Measurements from ENCODE around the gene AKT3. TPM values are rescaled to one million over a fixed set of nuclear protein-coding genes. Genes with fewer than 3 reads are reported as not detected.
A peak's percentile ranks its signal among the peaks of the same experiment; 100 is the strongest.

Gene AKT3
- total RNA-seq (13.0 and 16.9 TPM in 2 replicates), polyA plus RNA-seq (2.7 and 3.5 TPM in 2 replicates)

DNA sequence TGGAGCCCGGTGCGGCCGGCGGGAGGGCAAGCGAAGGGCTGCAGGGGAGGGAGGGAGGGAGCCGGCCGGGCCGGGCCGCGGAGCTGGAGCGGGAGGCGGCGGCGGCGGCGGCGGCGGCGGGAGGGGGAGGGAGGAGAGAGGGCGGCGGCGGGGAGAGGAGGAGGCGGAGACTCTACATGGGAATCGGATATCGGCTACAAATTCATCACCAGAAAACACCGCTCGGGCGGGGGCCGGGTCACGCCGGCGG is at the start of gene AKT3:
AKT3 (minus strand) TSS at position 42 of the 250 bp plus-strand sequence. CDS start 7,073 bp downstream, outside the sequence.
- H3K27me3 ChIP-seq, result peaks cover 39% of the 10 kb centered on the region
- H2AFZ ChIP-seq, result peak within 1 kb of the TSS; percentile 92
- peaks cover 6% of the 10 kb centered on the region for H3K4me1 ChIP-seq (ENCODE audit: insufficient read depth)
- no peaks in the 10 kb centered on the region for H3K9me2 ChIP-seq (replicated peaks; ENCODE audit: insufficient read depth)
- H4K20me1 ChIP-seq (ENCODE audit: insufficient read depth, poor library complexity, severe bottlenecking), result peaks cover 5% of the 10 kb centered on the region
- peak within 1 kb of the TSS; percentile 95 for H3K4me2 ChIP-seq
- H3K4me3 ChIP-seq, result peak within 1 kb of the TSS; percentile 95
- WGBS (ENCODE audit: low lambda C conversion rate, missing lambda C conversion rate), result no CpG with 5 or more reads among the region's 32 CpGs
- no peaks in the 10 kb centered on the region for H3K9me3 ChIP-seq (ENCODE audit: low read depth)
- DNase-seq (ENCODE audit: low spot score), result peak; percentile 83
- peaks cover 10% of the 10 kb centered on the region for H3K79me2 ChIP-seq
- TF ChIP-seq EZH2 (IDR thresholded peaks at IDR 0.05; ENCODE audit: borderline replicate concordance), result no peak
- TF ChIP-seq, protein P1, sequence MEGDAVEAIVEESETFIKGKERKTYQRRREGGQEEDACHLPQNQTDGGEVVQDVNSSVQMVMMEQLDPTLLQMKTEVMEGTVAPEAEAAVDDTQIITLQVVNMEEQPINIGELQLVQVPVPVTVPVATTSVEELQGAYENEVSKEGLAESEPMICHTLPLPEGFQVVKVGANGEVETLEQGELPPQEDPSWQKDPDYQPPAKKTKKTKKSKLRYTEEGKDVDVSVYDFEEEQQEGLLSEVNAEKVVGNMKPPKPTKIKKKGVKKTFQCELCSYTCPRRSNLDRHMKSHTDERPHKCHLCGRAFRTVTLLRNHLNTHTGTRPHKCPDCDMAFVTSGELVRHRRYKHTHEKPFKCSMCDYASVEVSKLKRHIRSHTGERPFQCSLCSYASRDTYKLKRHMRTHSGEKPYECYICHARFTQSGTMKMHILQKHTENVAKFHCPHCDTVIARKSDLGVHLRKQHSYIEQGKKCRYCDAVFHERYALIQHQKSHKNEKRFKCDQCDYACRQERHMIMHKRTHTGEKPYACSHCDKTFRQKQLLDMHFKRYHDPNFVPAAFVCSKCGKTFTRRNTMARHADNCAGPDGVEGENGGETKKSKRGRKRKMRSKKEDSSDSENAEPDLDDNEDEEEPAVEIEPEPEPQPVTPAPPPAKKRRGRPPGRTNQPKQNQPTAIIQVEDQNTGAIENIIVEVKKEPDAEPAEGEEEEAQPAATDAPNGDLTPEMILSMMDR (IDR thresholded peaks at IDR 0.05; ENCODE audit: poor library complexity), result no peak
- TF ChIP-seq EZH2phosphoT487 (IDR thresholded peaks at IDR 0.05; ENCODE audit: low read depth, severe bottlenecking, unreplicated experiment), result no peak
- no peaks in the 10 kb centered on the region for H3K36me3 ChIP-seq (replicated peaks; ENCODE audit: insufficient read depth, low read depth)
- H3K27ac ChIP-seq, result peak within 1 kb of the TSS; percentile 90

GRCh38 chr1:243898278-243898677 is 48.2 kb upstream of the AKT3 start:
- H3K79me2 ChIP-seq, result no peaks in the 10 kb centered on the region
- no peaks in the 10 kb centered on the region for H3K9me3 ChIP-seq (ENCODE audit: low read depth)
- no peaks in the 10 kb centered on the region for H3K36me3 ChIP-seq (replicated peaks; ENCODE audit: insufficient read depth, low read depth)
- H3K4me3 ChIP-seq, result no peak overlapping the region
- TF ChIP-seq EZH2phosphoT487 (IDR thresholded peaks at IDR 0.05; ENCODE audit: low read depth, severe bottlenecking, unreplicated experiment), result no peak
- TF ChIP-seq, protein P1 (IDR thresholded peaks at IDR 0.05; ENCODE audit: poor library complexity), result no peak
- TF ChIP-seq EZH2 (IDR thresholded peaks at IDR 0.05; ENCODE audit: borderline replicate concordance), result no peak
- no peak for DNase-seq (ENCODE audit: low spot score)
- no peak overlapping the region for H3K4me2 ChIP-seq
- no peaks in the 10 kb centered on the region for H4K20me1 ChIP-seq (ENCODE audit: insufficient read depth, poor library complexity, severe bottlenecking)
- no peak overlapping the region for H3K27ac ChIP-seq
- H3K4me1 ChIP-seq (ENCODE audit: insufficient read depth), result no peaks in the 10 kb centered on the region
- peaks cover 14% of the 10 kb centered on the region for H3K27me3 ChIP-seq
- WGBS (ENCODE audit: low lambda C conversion rate, missing lambda C conversion rate), result 87% methylated on average over 2 of the region's 2 CpGs
- H3K9me2 ChIP-seq (replicated peaks; ENCODE audit: insufficient read depth), result no peaks in the 10 kb centered on the region
- no peak overlapping the region for H2AFZ ChIP-seq

DNA sequence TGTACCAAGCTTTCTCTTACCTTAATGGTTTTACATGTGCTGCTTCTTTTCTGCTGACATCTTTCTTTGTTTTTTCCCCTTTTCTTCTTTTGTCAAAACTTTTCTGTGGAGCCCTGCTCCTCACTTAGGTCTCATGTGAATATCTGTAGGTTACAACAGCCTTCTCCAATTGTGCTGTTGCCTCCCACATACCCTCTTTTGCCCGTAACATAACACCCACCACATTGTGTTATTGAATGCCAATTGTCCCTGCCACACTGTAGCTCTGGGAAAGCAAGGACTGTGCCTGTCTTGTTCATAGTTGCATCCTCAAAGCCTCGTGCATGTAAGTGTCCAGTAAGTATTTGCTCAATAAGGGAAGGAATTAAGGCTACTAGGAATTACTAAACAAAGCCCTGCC is 46.3 kb upstream of the AKT3 start:
- H3K79me2 ChIP-seq, result no peaks in the 10 kb centered on the region
- H3K9me2 ChIP-seq (replicated peaks; ENCODE audit: insufficient read depth), result no peaks in the 10 kb centered on the region
- no peak overlapping the region for H3K4me3 ChIP-seq
- H3K4me2 ChIP-seq, result no peak overlapping the region
- TF ChIP-seq EZH2phosphoT487 (IDR thresholded peaks at IDR 0.05; ENCODE audit: low read depth, severe bottlenecking, unreplicated experiment), result no peak
- no peak for TF ChIP-seq EZH2 (IDR thresholded peaks at IDR 0.05; ENCODE audit: borderline replicate concordance)
- TF ChIP-seq, protein P1 (IDR thresholded peaks at IDR 0.05; ENCODE audit: poor library complexity), result no peak
- no peaks in the 10 kb centered on the region for H4K20me1 ChIP-seq (ENCODE audit: insufficient read depth, poor library complexity, severe bottlenecking)
- DNase-seq (ENCODE audit: low spot score), result no peak
- 78% methylated on average over 2 of the region's 2 CpGs for WGBS (ENCODE audit: low lambda C conversion rate, missing lambda C conversion rate)
- H3K27me3 ChIP-seq, result peaks cover 14% of the 10 kb centered on the region
- no peak overlapping the region for H2AFZ ChIP-seq
- no peaks in the 10 kb centered on the region for H3K9me3 ChIP-seq (ENCODE audit: low read depth)
- no peak overlapping the region for H3K27ac ChIP-seq
- no peaks in the 10 kb centered on the region for H3K36me3 ChIP-seq (replicated peaks; ENCODE audit: insufficient read depth, low read depth)
- no peaks in the 10 kb centered on the region for H3K4me1 ChIP-seq (ENCODE audit: insufficient read depth)

DNA sequence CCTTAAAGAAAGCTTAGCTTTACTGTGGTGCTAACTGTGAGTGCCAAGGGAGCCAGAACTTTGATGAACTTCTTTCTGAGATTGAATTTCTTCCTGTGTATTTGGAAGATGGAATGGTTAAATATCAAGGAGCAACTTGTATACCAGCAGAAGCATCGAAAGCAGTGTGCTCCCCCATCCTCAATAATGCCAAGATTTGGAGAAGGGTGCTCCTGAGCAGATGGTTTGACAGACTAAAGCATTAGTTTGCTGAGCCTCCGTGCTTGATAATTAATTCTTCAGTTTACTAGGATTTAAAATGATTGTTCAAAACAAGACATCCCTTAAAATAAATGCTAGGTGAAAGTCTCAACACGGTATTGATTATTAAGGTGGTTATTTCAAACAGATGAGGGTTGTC is 42.4 kb upstream of the AKT3 start:
- Histone ChIP-seq H3K4me2 (no peak overlapping the region), H3K79me2 (no peaks in the 10 kb centered on the region), H2AFZ (no peak overlapping the region), H3K36me3 (replicated peaks; ENCODE audit: insufficient read depth, low read depth) (no peaks in the 10 kb centered on the region), H3K27ac (no peak overlapping the region), H3K27me3 (peaks cover 5% of the 10 kb centered on the region), H3K9me2 (replicated peaks; ENCODE audit: insufficient read depth) (no peaks in the 10 kb centered on the region), H3K9me3 (ENCODE audit: low read depth) (no peaks in the 10 kb centered on the region), H3K4me1 (ENCODE audit: insufficient read depth) (no peaks in the 10 kb centered on the region), H4K20me1 (ENCODE audit: insufficient read depth, poor library complexity, severe bottlenecking) (no peaks in the 10 kb centered on the region), H3K4me3 (no peak overlapping the region)
- TF ChIP-seq EZH2 (IDR thresholded peaks at IDR 0.05; ENCODE audit: borderline replicate concordance) (no peak), EZH2phosphoT487 (IDR thresholded peaks at IDR 0.05; ENCODE audit: low read depth, severe bottlenecking, unreplicated experiment) (no peak)
- TF ChIP-seq, protein P1 (IDR thresholded peaks at IDR 0.05; ENCODE audit: poor library complexity), result no peak
- WGBS (ENCODE audit: low lambda C conversion rate, missing lambda C conversion rate), result 82% methylated on average over 3 of the region's 3 CpGs
- no peak for DNase-seq (ENCODE audit: low spot score)
